Hematopoietic multipotent progenitor cell treated with erythropoietin and hydrocortisone succinate and interleukin-3 and kit ligand, for 17 days (in vitro differentiated cells): Measurements from ENCODE around the gene ZBTB44.
"Not testable (repeated sequence)": the region's sequence is repeated elsewhere in the genome, so short reads cannot be mapped to it uniquely, and the experiment has no call there.

Source experiments
- DNase-seq: peaks from one replicate; pipeline ENCODE4 v3.0.0-alpha.2; 2015; ENCODE audit warnings: low spot score

Gene ZBTB44

DNA sequence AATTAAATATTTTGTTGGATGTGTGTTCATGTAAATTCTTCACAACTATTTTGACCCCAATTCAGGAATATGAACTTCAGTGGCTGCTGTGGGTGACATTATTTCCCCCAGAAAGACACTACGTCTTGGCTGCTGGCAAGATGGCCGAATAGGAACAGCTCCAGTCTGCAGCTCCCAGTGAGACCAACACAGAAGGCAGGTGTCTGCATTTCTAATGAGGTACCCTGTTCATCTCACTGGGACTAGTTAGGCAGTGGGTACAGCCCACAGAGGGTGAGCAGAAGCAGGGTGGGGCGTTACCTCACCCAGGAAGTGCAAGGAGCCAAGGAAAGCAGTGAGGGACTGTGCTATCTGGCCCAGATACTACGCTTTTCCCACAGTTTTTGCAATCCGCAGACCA is 65.3 kb downstream of the ZBTB44 start:
- no peak for DNase-seq

DNA sequence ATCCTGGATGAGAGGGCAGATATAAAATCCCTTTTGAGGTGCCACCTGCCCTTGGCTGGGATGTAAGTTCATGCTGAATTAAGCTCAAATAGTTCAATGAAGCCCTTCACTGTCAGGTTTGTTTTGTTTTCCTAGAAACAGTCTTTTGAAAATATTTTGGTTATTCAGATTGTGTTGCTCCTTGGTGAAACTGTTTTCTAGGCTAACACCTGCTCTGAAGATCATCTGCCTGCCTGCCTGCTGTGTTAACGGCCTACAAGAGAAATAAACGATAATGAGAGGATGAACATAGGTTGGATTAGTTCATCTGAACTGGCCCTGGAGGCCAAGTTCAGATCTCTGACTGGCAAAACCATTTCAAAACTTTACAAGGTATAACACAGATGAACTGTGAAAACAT is 67.4 kb downstream of the ZBTB44 start:
- no peak for DNase-seq

DNA sequence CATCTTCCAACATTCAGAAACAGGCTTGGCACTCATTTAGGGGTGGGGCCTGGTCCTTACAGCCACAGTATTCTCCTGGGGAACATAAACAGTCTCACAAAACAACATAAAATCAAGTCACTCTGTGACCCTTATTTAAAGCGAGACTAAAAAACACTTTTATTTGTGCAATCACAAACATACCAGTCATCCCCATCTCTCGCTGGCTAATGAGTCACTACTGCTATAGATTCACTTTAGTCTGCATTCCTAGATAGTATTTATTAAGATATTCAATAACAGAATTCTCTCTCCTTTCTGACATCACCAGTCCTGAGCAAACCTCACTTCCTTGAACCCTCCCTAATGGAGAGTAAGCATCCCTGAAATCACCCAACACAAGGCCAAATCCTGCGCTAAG is 68.0 kb downstream of the ZBTB44 start:
- DNase-seq: peak; percentile 46

DNA sequence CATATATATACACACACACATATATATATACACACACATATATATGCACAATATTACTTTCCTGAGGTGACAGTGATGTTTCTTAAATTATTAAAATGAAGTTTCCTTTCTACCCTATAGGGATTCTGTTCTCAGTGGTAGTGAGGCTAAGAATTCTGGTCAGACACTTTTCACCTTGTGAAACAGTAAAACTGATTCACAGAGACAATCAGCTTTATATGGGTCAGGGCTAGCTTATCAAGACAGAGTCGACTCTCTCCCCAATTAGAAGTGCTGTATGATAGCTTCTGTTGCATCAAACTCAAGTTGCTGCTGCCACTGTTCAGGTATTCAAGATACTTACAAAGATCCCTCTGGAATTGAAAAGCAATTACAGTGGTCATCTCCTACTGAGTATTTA is 68.4 kb downstream of the ZBTB44 start:
- no peak for DNase-seq

DNA sequence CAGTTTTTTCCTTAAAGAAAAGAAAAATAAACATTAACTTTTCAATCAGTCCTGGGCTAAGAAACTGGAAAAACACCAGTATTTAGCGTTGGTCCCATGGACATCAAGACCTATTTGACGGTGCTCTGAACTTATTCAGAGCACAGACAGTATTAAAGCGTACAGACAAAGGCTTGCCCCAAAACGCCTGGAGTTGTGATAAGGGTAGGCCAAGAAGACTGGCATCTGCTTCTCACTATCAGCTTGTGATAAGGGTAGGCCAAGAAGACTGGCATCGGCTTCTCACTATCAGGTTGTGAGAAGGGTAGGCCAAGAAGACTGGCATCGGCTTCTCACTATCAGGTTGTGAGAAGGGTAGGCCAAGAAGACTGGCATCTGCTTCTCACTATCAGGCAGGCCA is 69.3 kb downstream of the ZBTB44 start:
- DNase-seq: peak; percentile 61

DNA sequence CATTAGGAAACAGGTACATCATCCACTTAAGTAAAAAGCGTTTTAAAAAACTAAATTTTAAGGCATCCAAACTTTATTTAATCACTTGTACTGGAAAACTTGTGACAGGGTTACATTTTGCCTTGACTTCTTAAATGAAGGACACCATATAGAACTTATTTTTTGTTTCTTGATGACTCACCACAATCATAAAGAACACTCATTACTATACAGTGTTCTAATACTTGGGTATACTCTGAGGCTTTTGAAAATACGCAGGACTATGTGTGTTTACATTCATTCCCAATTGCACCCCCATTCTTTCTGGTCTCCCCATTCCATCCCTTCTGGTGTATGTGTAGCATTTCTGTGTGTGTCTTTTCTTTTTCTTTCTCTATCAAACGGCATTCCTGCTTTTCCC is 69.9 kb downstream of the ZBTB44 start:
- DNase-seq: no peak

DNA sequence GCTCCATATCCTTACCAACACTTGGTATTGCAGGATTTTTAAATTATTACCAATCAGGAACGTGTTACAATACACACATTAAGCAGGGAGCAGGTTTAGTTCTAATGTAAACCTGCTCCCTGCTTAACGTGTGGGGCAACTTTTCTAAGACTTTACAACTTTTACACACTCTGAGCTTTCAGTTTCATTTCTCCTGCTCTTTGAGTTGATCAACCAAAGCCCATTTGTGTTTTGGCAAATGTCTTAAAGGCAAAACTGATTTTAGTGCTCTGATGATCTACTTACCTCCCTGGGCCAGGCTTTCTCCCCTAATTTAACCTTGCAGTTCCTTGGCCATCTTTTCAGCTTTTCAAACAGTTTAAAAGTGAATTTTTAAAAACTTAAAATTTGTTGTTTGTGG is 70.9 kb downstream of the ZBTB44 start:
- no peak for DNase-seq

DNA sequence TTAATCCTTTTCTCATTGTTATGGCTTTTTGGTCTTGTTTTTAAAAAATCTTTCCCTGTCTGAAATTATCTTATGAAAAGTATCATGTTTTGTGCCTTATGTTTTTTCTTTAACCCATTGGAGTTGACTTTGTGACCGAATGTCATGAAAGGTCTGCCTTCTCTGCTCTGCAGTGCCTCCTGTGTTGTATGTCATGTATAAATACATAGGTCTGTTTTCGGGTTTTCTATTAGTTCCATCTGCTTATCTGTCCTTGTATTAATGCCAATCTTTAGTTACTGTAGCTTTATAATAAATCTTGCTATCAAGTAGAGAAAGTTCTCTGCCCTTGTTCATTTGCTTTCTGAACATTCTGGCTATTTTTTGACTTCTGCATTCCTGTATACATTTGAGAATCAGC is 73.0 kb downstream of the ZBTB44 start:
- DNase-seq: peak; percentile 24

DNA sequence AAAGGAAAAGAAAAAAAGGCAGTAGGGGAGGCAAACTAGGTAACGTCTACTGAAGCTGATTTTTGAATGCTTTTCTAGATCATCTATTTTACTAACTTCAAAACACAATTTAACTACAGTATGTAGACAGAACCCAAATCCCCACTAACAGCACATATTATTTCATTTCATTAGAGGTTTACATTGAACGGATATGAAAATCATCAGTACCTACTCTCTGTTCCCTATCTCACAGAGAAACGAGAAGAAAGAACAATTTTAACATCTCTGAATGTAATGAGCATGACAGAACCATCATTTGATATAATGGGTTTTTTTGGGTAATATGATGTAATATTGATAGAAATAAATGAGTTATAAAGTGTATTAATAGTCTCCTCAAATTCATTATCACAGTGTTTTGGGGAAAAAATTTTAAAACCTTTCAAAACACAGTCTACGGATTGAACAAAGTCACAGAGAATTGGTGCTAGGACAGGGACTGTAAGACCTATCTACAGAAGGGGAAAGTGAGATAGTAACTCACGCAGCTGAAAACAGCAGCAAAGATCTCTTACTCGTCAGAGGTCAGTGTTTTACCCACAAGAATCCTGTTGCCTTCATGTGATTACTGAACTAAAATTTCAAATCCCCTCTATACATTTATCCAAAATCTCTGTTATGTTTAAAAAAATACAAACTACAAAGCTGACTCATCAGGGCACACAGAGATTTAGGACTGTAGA is 77.3 kb downstream of the ZBTB44 start:
- DNase-seq: no peak

DNA sequence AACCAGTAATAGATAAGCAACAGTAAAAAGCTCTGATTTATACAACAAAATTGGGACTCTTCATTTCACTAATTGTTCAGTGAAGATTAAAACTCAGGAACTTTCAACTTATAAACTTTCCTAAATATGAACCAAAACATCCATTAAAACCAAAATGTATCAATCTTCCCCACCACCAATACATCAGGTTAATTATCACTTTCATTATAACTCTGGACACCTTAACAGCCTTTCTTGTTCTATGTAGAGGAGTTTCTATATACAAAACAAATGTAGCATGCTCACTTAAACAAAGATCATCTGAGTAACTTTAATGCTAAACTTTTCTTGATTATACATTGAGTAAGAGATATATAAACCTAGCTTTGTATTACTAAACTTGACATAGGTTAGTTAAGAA is 80.4 kb downstream of the ZBTB44 start:
- DNase-seq: no peak

DNA sequence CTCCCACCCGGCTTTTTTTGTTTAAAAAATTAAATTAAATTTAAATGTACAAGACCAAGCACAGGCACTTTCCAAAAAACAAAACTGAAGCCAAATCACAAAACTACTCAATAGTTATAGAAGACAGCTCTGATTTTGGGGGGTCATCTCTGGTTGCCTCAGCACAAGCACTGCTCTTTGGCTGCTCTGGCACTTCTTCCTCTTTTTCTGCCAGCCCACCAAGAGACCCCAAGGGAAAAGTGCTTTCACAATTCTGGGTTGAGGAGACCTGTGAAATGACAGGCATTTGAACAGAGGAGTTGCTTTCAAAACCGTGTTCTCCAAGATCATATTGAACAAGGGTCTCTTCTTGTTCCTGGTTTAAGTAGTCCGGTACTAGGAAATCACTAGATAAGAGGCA is 80.8 kb downstream of the ZBTB44 start:
- not testable (repeated sequence) for DNase-seq

DNA sequence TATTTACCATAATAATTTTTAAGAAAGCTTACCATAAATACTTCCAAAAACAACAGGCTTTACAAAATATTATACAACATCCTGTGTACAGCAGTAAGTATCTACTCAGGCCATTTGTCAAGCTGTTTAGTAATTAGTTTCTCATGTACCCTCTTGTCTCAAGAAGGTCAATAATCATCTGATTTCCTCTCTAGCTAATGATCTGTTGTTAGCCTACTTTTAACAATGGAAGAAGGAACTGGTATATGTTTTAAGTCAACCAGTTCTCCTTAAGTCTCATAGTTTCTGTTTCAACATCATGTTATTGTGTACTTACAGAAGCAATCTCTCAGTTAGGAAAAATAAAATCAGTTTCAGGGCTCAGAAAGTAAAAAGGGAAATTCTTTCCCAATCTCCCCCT is 81.2 kb downstream of the ZBTB44 start:
- not testable (repeated sequence) for DNase-seq

DNA sequence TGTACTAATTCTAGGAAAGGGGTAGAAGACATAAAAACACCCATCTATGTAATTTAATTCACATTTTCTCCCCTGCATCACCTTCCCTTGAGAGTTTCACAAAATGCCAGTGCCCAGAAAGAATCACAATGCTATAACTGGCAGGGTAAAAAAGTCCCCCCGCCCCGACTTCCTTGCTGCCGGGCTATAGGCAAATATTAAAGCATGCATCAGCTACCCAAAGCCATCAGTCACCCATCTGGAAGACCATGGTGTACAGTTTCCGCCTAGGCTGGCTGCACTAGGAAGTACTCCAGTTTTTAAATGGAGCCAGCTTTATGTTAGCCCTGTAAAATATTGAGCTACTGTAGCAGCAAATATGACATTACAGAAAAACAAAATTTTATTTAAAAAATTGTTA is 87.3 kb downstream of the ZBTB44 start:
- DNase-seq: no peak

DNA sequence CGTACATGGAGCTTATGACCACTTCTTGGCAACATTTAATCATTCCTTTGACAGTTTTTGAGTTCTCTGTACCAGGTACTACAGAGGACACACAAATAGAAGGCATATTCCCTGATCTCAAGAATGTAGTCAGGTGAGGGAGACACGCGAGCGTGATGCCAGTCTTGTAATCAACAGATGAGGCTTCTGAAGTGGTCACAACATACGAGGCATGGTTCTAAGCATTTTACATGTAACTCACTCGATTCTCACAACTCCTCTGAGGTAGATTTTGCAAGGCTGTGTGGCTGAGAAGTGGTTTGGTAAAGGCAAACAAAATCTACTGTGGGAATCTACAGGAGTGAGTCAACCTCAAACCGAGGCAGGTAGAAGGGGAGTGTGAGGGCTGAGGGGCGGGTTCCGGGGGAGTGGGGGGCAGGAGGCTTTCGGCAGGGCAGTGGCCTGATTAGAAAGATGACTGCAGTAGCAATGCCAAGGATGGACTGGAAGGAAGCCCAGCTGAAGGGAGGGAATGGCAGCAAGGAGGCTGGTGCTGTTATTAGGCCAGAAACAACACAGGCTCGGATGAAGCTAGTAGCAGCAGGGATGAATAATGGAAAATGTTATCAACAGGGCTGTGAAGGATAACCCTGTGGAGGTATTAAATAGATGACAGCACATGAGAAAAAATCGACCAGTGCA is 91.3 kb downstream of the ZBTB44 start:
- DNase-seq: no peak

DNA sequence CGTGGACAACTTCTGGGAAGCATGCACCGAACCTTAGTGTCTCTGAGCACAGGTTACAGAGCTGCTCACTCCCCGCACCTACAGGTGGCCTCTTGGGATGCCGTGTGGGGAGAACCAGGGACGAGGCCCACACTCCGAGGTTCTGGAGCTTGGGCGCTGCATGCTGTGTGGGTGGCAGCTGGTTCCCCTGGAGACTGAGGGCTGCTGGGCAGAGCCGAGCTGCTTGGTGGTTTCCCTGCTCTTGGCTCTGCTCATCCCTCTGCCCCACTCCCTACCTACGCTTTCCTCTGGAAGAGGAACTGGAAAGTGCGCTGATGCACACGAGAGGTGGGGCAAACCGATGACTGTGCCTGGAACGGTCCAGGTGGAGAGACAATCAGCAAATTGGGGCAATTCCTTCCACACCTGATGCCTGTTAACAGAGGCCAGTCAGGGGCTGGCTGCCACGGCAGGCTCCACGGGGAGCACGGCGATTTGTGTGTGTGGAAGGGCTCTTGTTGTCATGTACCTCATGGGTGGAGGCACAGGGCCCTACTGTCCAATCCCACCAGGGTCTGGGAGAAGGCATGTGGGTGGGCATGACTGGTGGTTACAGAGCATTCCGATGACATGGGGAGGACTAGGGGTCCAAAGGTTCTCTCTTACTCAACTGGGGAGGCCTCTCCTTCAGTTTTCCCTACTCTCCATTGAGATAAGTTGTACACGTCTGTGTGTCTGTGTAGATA is 94.2 kb downstream of the ZBTB44 start:
- DNase-seq: no peak

DNA sequence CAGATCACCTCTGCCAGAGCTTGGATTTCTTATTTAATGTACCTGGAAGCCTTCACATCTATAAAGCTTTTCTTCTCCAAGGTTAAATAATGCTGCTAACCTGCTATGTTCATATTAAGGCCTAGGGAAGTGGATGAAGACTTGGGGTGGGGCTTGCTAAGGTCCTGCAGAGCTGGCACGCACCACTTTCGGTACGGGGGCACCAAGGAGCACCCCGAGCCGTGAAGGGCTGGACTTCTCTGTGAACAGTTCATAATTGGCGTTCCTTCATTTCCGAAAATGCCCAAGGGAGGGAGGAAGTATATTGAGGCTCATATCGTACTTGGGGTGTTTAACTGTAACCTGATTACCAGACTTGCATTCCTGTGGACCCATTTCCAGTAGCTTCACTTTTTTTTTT is 95.6 kb downstream of the ZBTB44 start:
- no peak for DNase-seq

DNA sequence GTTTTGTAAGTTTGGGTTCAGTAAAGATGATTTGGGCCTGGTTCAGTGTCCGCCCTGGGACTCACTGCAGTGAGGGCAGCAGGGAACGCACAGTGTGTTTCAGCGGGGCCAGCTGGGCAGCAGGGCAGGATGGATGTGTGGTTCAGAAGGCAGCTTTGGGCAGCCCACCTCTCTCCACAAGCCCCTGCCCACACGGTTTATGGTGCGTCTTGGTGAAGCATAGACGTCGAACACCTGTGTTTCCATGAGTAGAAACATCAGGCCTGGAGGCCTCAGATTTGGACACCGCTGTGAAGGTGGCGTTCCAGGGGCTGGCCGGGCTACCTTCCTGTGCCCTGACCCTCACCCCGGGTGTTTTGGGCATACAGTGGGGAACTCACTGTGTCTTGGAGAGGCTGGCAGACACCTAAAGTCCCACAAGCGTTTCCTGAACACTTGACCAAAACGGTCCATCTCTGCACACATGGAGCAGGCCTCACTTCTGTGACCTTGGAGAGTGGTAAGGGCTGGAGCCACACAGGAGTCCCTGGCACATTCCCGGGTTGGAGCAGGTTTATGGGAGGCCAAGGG is 96.1 kb downstream of the ZBTB44 start:
- DNase-seq: no peak

DNA sequence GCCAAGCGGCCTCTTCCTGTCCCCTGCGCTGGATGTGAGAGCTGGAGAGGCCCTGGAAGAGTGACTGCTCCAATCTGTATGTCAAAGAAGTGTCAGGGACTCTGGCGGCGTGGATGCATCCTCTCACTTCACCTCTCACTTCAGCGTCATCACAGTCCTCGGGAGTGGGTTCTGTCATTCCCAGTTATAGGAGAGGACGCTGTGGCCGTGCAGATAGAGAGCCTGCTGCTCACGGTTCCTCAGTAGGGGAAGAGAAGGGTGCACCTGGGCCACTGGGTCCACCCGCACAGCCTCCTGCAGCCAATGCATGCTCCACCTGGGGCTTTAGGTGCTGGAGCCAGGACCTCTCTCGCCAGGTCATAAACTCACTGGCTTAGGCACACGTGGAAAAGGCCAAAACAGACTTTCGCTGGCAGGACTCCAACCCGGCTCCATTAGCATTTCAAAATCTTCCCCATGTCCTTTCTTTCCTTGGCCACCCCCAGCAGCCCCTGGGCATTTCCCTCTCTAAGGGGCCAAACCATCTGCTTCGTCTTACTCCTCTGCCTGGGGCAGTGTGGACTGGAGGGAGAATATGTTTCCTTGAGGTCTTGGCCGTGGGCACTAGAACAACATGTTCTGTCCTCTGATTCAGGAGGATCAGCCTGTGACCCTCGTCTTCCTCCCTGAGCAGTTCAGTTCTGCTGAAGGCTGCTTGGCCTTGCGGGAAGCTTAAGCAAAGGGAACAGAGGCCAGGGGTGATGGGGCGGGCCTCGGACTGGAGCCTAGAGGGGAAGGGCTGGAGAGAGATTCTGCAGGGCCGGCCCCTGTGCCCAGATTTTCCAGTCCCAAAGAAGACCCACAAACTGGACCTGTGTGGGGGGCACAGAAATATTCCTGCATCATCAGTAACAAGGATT is 97.3 kb downstream of the ZBTB44 start:
- no peak for DNase-seq

DNA sequence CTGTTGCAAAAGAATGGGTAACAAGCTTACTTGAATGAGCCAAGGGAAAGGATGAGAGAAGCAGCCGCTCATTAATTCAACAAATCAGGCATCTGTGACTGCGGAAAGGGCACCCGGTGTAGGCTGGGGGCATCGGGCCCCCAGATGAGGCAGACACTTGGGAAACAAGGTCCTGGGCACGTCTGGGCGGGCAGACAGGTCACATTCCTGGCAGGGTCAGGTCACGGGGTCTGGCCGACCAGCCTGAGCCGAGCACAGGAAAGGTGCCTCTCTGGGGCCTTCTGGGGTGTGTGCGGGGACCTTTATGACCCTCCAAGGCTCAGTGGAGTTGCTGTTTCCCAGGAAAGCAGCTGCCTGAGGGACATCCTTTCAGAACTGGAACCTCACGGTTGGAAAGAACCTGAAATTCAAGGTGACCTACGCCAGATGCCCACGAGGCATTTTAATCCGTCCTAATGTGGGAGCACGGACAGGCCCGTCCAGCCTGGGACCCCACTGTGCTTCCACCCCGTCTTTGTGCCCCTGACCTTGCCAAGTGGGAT is 98.1 kb downstream of the ZBTB44 start:
- DNase-seq: no peak

DNA sequence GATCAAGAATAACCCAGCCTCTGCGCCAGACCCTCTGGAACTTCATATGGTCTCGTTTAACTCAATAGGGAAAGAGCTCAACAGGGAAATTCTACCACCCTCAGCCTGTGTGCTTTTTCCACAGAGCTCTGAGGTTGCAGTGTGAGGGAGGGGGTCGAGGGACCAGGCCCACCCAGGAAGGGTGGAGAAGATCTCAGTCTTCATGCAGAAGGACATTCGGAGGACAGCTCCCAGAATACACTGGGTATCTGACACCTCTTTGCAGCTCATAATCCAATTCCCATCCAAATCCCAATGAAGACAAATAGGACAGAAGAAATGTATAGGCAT is 98.5 kb downstream of the ZBTB44 start:
- no peak for DNase-seq

DNA sequence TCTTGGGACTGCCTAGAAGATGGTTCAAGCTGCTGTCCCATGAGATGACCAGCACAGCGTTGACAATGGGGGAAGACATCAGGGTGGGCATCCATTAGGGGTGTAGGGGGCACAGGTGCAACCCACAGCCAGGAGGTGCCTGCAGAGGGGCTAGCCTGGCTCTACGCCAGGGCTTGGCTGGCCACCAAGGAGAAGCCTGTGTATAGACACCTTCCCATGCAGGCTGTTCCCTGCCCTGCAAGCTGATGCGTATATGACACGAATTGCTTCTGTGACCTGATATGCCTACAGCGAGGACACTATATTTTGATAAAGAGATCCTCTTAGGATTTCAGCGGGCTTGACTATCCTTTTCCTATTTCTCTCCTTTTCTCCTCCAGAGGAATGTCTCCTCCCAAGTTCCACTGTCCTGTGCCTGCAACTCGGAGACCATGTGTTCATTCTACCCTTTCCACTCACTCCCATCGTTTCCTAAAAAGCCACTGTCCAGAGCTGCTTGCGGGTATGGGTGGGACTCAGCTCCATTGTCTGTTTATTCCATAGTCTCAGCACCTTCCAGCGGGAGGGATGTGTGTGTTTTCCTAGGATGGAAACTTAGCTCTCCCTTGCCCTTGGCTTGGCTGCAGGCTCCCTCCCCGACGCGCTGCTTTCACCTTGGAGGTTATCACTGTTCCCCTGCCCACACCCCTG is 99.0 kb downstream of the ZBTB44 start:
- DNase-seq: no peak
